CD14-positive monocyte (primary cell): ENCODE results near the gene DEPDC7. TPM values are rescaled to one million over a fixed set of nuclear protein-coding genes. Genes with fewer than 3 reads are reported as not detected.

Experiments
- DNase-seq, 3 donors: peaks; one replicate each; pipeline ENCODE4 v3.0.0-alpha.2; 2011 to 2022
- H2AFZ ChIP-seq: 2 replicates; pipeline ENCODE4 v1.6.0; 2012; ENCODE audit warnings: mild to moderate bottlenecking, low read depth, low read length, inconsistent platforms; ENCODE audit not compliant: insufficient read depth, poor library complexity, severe bottlenecking
- H3K27ac ChIP-seq, 2 donors: 1 replicate in 1 of 2; 2 replicates in 1 of 2; pipeline ENCODE4 v1.5.1; 2012 to 2013; ENCODE audit warnings: low read length in 2 of 2, control low read depth in 1 of 2, inconsistent platforms in 1 of 2, low read depth in 1 of 2, mild to moderate bottlenecking in 1 of 2
- H3K27me3 ChIP-seq, 2 donors: one replicate each; pipeline versions ENCODE4 v1.6.0 to v1.6.1; 2011 to 2013; ENCODE audit warnings: low read length in 2 of 2; ENCODE audit not compliant: control insufficient read depth in 2 of 2, insufficient read depth in 2 of 2
- H3K36me3 ChIP-seq, 2 donors: replicated peaks in 1 of 2; 1 replicate in 1 of 2; 2 replicates in 1 of 2; pipeline versions ENCODE4 v1.5.1 to v1.6.1; 2012 to 2013; ENCODE audit warnings: low read length in 2 of 2, control low read depth in 1 of 2, inconsistent platforms in 1 of 2, mild to moderate bottlenecking in 1 of 2; ENCODE audit not compliant: insufficient read depth in 2 of 2, control insufficient read depth in 1 of 2
- H3K4me1 ChIP-seq, 2 donors: 1 replicate in 1 of 2; 2 replicates in 1 of 2; pipeline versions ENCODE4 v1.5.1 to v1.6.1; 2012 to 2013; ENCODE audit warnings: low read length in 2 of 2, control low read depth in 1 of 2, inconsistent platforms in 1 of 2, mild to moderate bottlenecking in 1 of 2, moderate library complexity in 1 of 2; ENCODE audit not compliant: insufficient read depth in 2 of 2, control insufficient read depth in 1 of 2
- H3K4me2 ChIP-seq: replicated peaks from 2 replicates; pipeline ENCODE3; 2012; ENCODE audit warnings: low read length, moderate library complexity, mild to moderate bottlenecking; ENCODE audit not compliant: poor library complexity, severe bottlenecking; ENCODE audit errors: extremely low read depth
- H3K4me3 ChIP-seq, 3 experiments: fragments of 200-600 bp in 1 of 3; sonication (generic) in 1 of 3; replicated peaks in 1 of 3; 1 replicate in 2 of 3; 2 replicates in 1 of 3; pipeline ENCODE4 v1.5.1; 2011 to 2013; ENCODE audit warnings: low read length in 3 of 3, mild to moderate bottlenecking in 3 of 3, control low read depth in 2 of 3, low read depth in 2 of 3, inconsistent platforms in 1 of 3, moderate library complexity in 1 of 3
- H3K79me2 ChIP-seq: 2 replicates; pipeline ENCODE4 v1.6.0; 2012; ENCODE audit warnings: mild to moderate bottlenecking, control low read depth, inconsistent platforms, low read length, moderate library complexity; ENCODE audit not compliant: insufficient read depth
- H3K9ac ChIP-seq: 2 replicates; pipeline ENCODE4 v1.6.0; 2017; ENCODE audit warnings: low read length, mild to moderate bottlenecking; ENCODE audit not compliant: insufficient read depth, poor library complexity, severe bottlenecking
- H3K9me3 ChIP-seq, 2 donors: replicated peaks in 1 of 2; 1 replicate in 1 of 2; 2 replicates in 1 of 2; pipeline versions ENCODE4 v1.5.1 to v1.6.1; 2012 to 2013; ENCODE audit warnings: low read length in 2 of 2, control low read depth in 1 of 2; ENCODE audit not compliant: control insufficient read depth in 1 of 2, insufficient read depth in 1 of 2
- H4K20me1 ChIP-seq: 2 replicates; pipeline ENCODE4 v1.6.0; 2012; ENCODE audit warnings: mild to moderate bottlenecking, low read length, control low read depth, moderate library complexity; ENCODE audit not compliant: insufficient read depth
- H3K27ac Mint-ChIP-seq, 7 donors: one replicate each; pipeline ENCODE4 v1.8.0; 2020; ENCODE audit warnings: mild to moderate bottlenecking in 7 of 7, mixed read lengths in 7 of 7, moderate library complexity in 6 of 7, inconsistent platforms in 2 of 7
- H3K27me3 Mint-ChIP-seq, 3 donors: one replicate each; pipeline ENCODE4 v1.8.0; 2021 to 2022; ENCODE audit warnings: low read depth in 3 of 3, mild to moderate bottlenecking in 3 of 3, mixed read lengths in 3 of 3, moderate library complexity in 3 of 3, inconsistent platforms in 1 of 3
- H3K36me3 Mint-ChIP-seq, 2 donors: one replicate each; pipeline ENCODE4 v1.8.0; 2020; ENCODE audit warnings: mixed read lengths in 2 of 2, inconsistent platforms in 1 of 2, mild to moderate bottlenecking in 1 of 2
- H3K4me1 Mint-ChIP-seq: one replicate; pipeline ENCODE4 v1.8.0; 2020; ENCODE audit warnings: mild to moderate bottlenecking, mixed read lengths
- H3K4me3 Mint-ChIP-seq, 2 donors: one replicate each; pipeline ENCODE4 v1.8.0; 2020; ENCODE audit warnings: mild to moderate bottlenecking in 2 of 2, mixed read lengths in 2 of 2, moderate library complexity in 1 of 2
- H3K9me3 Mint-ChIP-seq, 7 donors: one replicate each; pipeline ENCODE4 v1.8.0; 2020 to 2022; ENCODE audit warnings: mixed read lengths in 7 of 7, mild to moderate bottlenecking in 6 of 7, moderate library complexity in 6 of 7, inconsistent platforms in 2 of 7
- CTCF ChIP-seq: fragments of 200-600 bp; IDR thresholded peaks from one replicate; pipeline ENCODE4 v1.8.0; 2022; ENCODE audit warnings: antibody characterized with exemption, mild to moderate bottlenecking
- WGBS: methylation state at CpG from one replicate; pipeline ENCODE4 v1.1.5; 2013; ENCODE audit warnings: missing lambda C conversion rate; ENCODE audit not compliant: insufficient coverage; 5-methylcytosine and 5-hydroxymethylcytosine counted together
- intact Hi-C, 2 donors: fragments of 100-400 bp; cut with micrococcal nuclease; formaldehyde crosslinking; loops; one replicate each; pipeline versions ENCODE4 v1.15.0 to v1.15.1; 2023
- polyA plus RNA-seq, 3 donors: library from polyadenylated mRNA; depleted of rRNA in 1 of 3; unstranded in 2 of 3; stranded (reverse) in 1 of 3; fragments of 300-500 nt in 2 of 3; fragments of >200 nt in 1 of 3; fragmentation: Illumina TruSeq in 2 of 3; gene quantifications; 1 replicate in 2 of 3; 2 replicates in 1 of 3; pipeline ENCODE4 v1.2.3, GENCODE V29; 2012 to 2021

DEPDC7 gene
- polyA plus RNA-seq, 3 donors, result 0.33 to 0.55 (median 0.48) TPM

- H3K36me3 Mint-ChIP-seq, result peaks cover 51 to 68% of the 10 kb centered on the region in 2 donors
- Histone ChIP-seq H3K27me3 (no peaks in the 10 kb centered on the region), H3K36me3 (peaks cover 51 to 59% of the 10 kb centered on the region in 2 donors), H2AFZ (no peak overlapping the region), H3K4me2 (peak overlapping the region; percentile 55), H3K79me2 (no peaks in the 10 kb centered on the region), H3K9ac (peak overlapping the region; percentile 4), H3K9me3 (no peaks in the 10 kb centered on the region), H4K20me1 (no peaks in the 10 kb centered on the region), H3K27ac (peak overlapping the region; percentile 65 to 76), H3K4me3 (peak overlapping the region in 1 of 3 experiments; percentile 45), H3K4me1 (peaks cover 32 to 34% of the 10 kb centered on the region in 2 donors)
- H3K27ac Mint-ChIP-seq, result peak overlapping the region; percentile 82 to 95 (median 93)
- H3K9me3 Mint-ChIP-seq, result no peaks in the 10 kb centered on the region
- peak; percentile 34 to 66 (median 55) for DNase-seq
- H3K4me1 Mint-ChIP-seq, result peaks cover 35% of the 10 kb centered on the region
- H3K27me3 Mint-ChIP-seq, result peaks cover 0 to 2% (median 1%) of the 10 kb centered on the region in 3 donors
- WGBS, result 63% methylated on average over 4 of the region's 11 CpGs
- TF ChIP-seq CTCF, result no peak
- intact Hi-C loops, result loop anchor here in 1 of 2 donors (5.0 kb wide), 1 partner anchor 47 kb away; the partner anchor contains the start of gene DEPDC7
- H3K4me3 Mint-ChIP-seq, result peak overlapping the region; percentile 57 to 72
These were observed 48.6 kb downstream of the DEPDC7 start for GRCh38 chr11:33064033-33064825.

- no peak for TF ChIP-seq CTCF
- Histone ChIP-seq H3K9ac (no peak overlapping the region), H4K20me1 (no peaks in the 10 kb centered on the region), H2AFZ (no peak overlapping the region), H3K4me2 (peak overlapping the region; percentile 55), H3K4me3 (peak overlapping the region in 1 of 3 experiments; percentile 45), H3K79me2 (no peaks in the 10 kb centered on the region), H3K4me1 (peaks cover 32 to 34% of the 10 kb centered on the region in 2 donors), H3K36me3 (peaks cover 50 to 58% of the 10 kb centered on the region in 2 donors), H3K9me3 (no peaks in the 10 kb centered on the region), H3K27ac (peak overlapping the region; percentile 65 to 76), H3K27me3 (no peaks in the 10 kb centered on the region)
- H3K27ac Mint-ChIP-seq, result peak overlapping the region; percentile 82 to 95 (median 93)
- intact Hi-C loops, result loop anchor here in 1 of 2 donors (1.0 to 5.0 kb wide), 2 partner anchors 48 to 105 kb away; partner anchors contain the start of gene DEPDC7
- 92% methylated on average over 4 of the region's 5 CpGs for WGBS
- peaks cover 35% of the 10 kb centered on the region for H3K4me1 Mint-ChIP-seq
- peak overlapping the region; percentile 57 to 72 for H3K4me3 Mint-ChIP-seq
- H3K27me3 Mint-ChIP-seq, result peaks cover 0 to 2% (median 1%) of the 10 kb centered on the region in 3 donors
- no peaks in the 10 kb centered on the region for H3K9me3 Mint-ChIP-seq
- DNase-seq, result peak in 1 of 3 donors; percentile 8
- H3K36me3 Mint-ChIP-seq, result peaks cover 47 to 67% of the 10 kb centered on the region in 2 donors
These were observed 49.2 kb downstream of the DEPDC7 start for GRCh38 chr11:33064866-33065265.
